MM.1S (cell line): ENCODE measurements around the gene LARP6.

Experiments used
- DNase-seq: peaks from one replicate; pipeline ENCODE4 v3.0.0-alpha.2; 2015
- H2AFZ ChIP-seq: fragments of 300-600 bp; sonication (generic); 2 replicates; pipeline ENCODE4 v1.6.0; 2016; ENCODE audit warnings: antibody characterized with exemption, low read length
- H3F3A ChIP-seq: fragments of 300-600 bp; sonication (generic); 2 replicates; pipeline ENCODE4 v1.6.1; 2016; ENCODE audit warnings: mild to moderate bottlenecking, antibody characterized with exemption, low read length, moderate library complexity, mixed read lengths; ENCODE audit not compliant: insufficient read depth
- H3K27ac ChIP-seq: fragments of 300-600 bp; sonication (generic); 2 replicates; pipeline ENCODE4 v1.5.1; 2016; ENCODE audit warnings: mild to moderate bottlenecking, low read length
- H3K27me3 ChIP-seq: fragments of 300-600 bp; sonication (generic); replicated peaks from 2 replicates; pipeline ENCODE4 v1.6.0; 2016; ENCODE audit warnings: low read length; ENCODE audit not compliant: insufficient read depth
- H3K36me3 ChIP-seq: fragments of 300-600 bp; sonication (generic); replicated peaks from 2 replicates; pipeline ENCODE4 v1.6.1; 2016; ENCODE audit warnings: mild to moderate bottlenecking, low read length, mixed read lengths; ENCODE audit not compliant: insufficient read depth
- H3K4me1 ChIP-seq: fragments of 300-600 bp; sonication (generic); 2 replicates; pipeline ENCODE4 v1.6.1; 2016; ENCODE audit warnings: low read length, mixed read lengths
- H3K4me2 ChIP-seq: fragments of 300-600 bp; sonication (generic); 2 replicates; pipeline ENCODE4 v1.6.0; 2016; ENCODE audit warnings: low read depth, low read length
- H3K4me3 ChIP-seq: fragments of 300-600 bp; sonication (generic); 2 replicates; pipeline ENCODE4 v1.5.1; 2016; ENCODE audit warnings: low read length, mixed read lengths
- H3K79me2 ChIP-seq: fragments of 300-600 bp; sonication (generic); 2 replicates; pipeline ENCODE4 v1.6.1; 2016; ENCODE audit warnings: mixed run types, low read length, mixed read lengths
- H3K9ac ChIP-seq: fragments of 300-600 bp; sonication (generic); 2 replicates; pipeline ENCODE4 v1.6.1; 2016; ENCODE audit warnings: low read length, mixed read lengths
- H3K9me2 ChIP-seq: fragments of 300-600 bp; sonication (generic); replicated peaks from 2 replicates; pipeline ENCODE4 v1.6.1; 2016; ENCODE audit warnings: mild to moderate bottlenecking, low read length, mixed read lengths; ENCODE audit not compliant: insufficient read depth
- H3K9me3 ChIP-seq: fragments of 300-600 bp; sonication (generic); replicated peaks from 2 replicates; pipeline ENCODE4 v1.6.1; 2016; ENCODE audit warnings: mild to moderate bottlenecking, low read length, mixed read lengths; ENCODE audit not compliant: insufficient read depth
- H4K20me1 ChIP-seq: fragments of 300-600 bp; sonication (generic); 2 replicates; pipeline ENCODE4 v1.6.1; 2016; ENCODE audit warnings: mild to moderate bottlenecking, low read length, moderate library complexity, mixed read lengths; ENCODE audit not compliant: insufficient read depth
- EZH2 ChIP-seq: fragments of 300-600 bp; sonication (generic); optimal IDR thresholded peaks from 2 replicates; pipeline ENCODE3; 2017; ENCODE audit warnings: low read depth, mild to moderate bottlenecking, antibody characterized with exemption, low read length, mixed read lengths
- EZH2phosphoT487 ChIP-seq: fragments of 300-600 bp; sonication (generic); IDR thresholded peaks from 2 replicates; pipeline ENCODE4 v1.6.1; 2018; ENCODE audit warnings: antibody characterized with exemption, low read length
- TF ChIP-seq, protein P1 (sequence below): fragments of 300-600 bp; sonication (generic); IDR thresholded peaks from 2 replicates; pipeline ENCODE4 v1.5.1; 2016; ENCODE audit warnings: antibody characterized with exemption, low read length, mixed read lengths

LARP6 gene

GRCh38 chr15:70801109-70801508, 52.8 kb downstream of the LARP6 start:
- H3F3A ChIP-seq, result no peaks in the 10 kb centered on the region
- no peaks in the 10 kb centered on the region for H4K20me1 ChIP-seq
- no peaks in the 10 kb centered on the region for H3K79me2 ChIP-seq
- no peak overlapping the region for H3K9ac ChIP-seq
- no peaks in the 10 kb centered on the region for H3K27me3 ChIP-seq
- DNase-seq, result no peak
- H3K27ac ChIP-seq, result no peak overlapping the region
- no peaks in the 10 kb centered on the region for H3K4me1 ChIP-seq
- H3K9me3 ChIP-seq, result no peaks in the 10 kb centered on the region
- no peaks in the 10 kb centered on the region for H3K9me2 ChIP-seq
- no peak overlapping the region for H3K4me2 ChIP-seq
- H3K36me3 ChIP-seq, result no peaks in the 10 kb centered on the region
- no peak overlapping the region for H3K4me3 ChIP-seq
- H2AFZ ChIP-seq, result no peak overlapping the region
- no peak for TF ChIP-seq EZH2phosphoT487
- no peak for TF ChIP-seq EZH2
- TF ChIP-seq, protein P1, sequence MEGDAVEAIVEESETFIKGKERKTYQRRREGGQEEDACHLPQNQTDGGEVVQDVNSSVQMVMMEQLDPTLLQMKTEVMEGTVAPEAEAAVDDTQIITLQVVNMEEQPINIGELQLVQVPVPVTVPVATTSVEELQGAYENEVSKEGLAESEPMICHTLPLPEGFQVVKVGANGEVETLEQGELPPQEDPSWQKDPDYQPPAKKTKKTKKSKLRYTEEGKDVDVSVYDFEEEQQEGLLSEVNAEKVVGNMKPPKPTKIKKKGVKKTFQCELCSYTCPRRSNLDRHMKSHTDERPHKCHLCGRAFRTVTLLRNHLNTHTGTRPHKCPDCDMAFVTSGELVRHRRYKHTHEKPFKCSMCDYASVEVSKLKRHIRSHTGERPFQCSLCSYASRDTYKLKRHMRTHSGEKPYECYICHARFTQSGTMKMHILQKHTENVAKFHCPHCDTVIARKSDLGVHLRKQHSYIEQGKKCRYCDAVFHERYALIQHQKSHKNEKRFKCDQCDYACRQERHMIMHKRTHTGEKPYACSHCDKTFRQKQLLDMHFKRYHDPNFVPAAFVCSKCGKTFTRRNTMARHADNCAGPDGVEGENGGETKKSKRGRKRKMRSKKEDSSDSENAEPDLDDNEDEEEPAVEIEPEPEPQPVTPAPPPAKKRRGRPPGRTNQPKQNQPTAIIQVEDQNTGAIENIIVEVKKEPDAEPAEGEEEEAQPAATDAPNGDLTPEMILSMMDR, result no peak

DNA sequence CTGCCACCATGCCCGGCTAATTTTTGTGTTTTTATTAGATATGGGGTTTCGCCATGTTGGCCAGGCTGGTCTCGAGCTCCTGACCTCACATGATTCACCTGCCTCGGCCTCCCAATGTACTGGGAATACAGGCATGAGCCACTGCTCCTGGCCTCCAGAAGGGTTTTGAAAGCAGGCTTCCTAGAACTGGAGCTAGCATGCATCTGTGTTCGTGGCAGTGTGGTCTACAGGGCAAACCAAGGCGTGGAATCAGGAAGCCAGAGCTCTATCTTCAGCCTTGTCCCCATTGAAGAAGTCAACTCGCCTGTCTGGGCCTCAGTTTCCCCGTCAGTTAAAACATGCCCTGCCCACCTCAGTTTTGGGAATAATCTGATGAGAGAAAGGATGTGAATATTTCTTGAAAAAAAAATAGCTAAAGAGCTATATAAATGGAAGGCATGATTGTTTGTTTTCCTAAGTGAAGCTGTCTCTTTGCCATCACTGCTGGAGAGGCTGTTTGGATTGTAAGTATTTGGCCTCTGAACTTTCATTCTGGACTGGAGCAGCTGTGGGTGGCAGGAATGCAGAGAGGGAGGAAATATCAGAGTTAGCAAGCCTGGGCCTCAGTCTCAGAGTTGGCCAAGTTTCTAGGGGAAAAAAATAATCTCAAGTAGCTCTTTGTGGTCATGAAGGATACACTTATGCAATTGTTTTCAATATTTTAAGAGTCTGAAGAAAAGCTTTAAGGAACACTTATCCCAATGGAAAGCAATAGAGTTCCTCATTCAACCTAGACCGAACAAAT, 54.1 kb downstream of the LARP6 start:
- Histone ChIP-seq H4K20me1 (no peaks in the 10 kb centered on the region), H3K79me2 (no peaks in the 10 kb centered on the region), H3K27ac (no peak overlapping the region), H3K9ac (no peak overlapping the region), H3K4me2 (no peak overlapping the region), H3K4me3 (no peak overlapping the region), H3K9me2 (no peaks in the 10 kb centered on the region), H3F3A (no peaks in the 10 kb centered on the region), H2AFZ (no peak overlapping the region), H3K9me3 (no peaks in the 10 kb centered on the region), H3K36me3 (no peaks in the 10 kb centered on the region), H3K4me1 (no peaks in the 10 kb centered on the region), H3K27me3 (no peaks in the 10 kb centered on the region)
- no peak for DNase-seq
- TF ChIP-seq EZH2 (no peak), EZH2phosphoT487 (no peak)
- TF ChIP-seq, protein P1, result no peak

GRCh38 chr15:70797464-70797863, 56.5 kb downstream of the LARP6 start:
- Histone ChIP-seq H2AFZ (no peak overlapping the region), H3F3A (no peaks in the 10 kb centered on the region), H3K36me3 (no peaks in the 10 kb centered on the region), H3K9me2 (no peaks in the 10 kb centered on the region), H3K27ac (no peak overlapping the region), H3K79me2 (no peaks in the 10 kb centered on the region), H3K27me3 (no peaks in the 10 kb centered on the region), H3K4me2 (no peak overlapping the region), H3K9ac (no peak overlapping the region), H3K4me3 (no peak overlapping the region), H3K9me3 (no peaks in the 10 kb centered on the region), H4K20me1 (no peaks in the 10 kb centered on the region), H3K4me1 (no peaks in the 10 kb centered on the region)
- no peak for TF ChIP-seq EZH2
- TF ChIP-seq, protein P1, result no peak
- TF ChIP-seq EZH2phosphoT487, result no peak
- no peak for DNase-seq
